ENCODE data around the gene HNRNPK. TPM values are rescaled to one million over a fixed set of nuclear protein-coding genes. Genes with fewer than 3 reads are reported as not detected.

HNRNPK gene
- total RNA-seq, 1 donor from 2014 or later = 720 TPM

- Mint-ChIP-seq H3K4me3 (ENCODE audit: low read depth) (no peak overlapping the region), H3K9me3 (ENCODE audit: low read depth) (no peaks in the 10 kb centered on the region), H3K36me3 (ENCODE audit: insufficient read depth) (no peaks in the 10 kb centered on the region), H3K4me1 (ENCODE audit: low read depth) (peaks cover 11% of the 10 kb centered on the region), H3K27ac (no peak overlapping the region), H3K27me3 (no peaks in the 10 kb centered on the region)
- no peak for DNase-seq (ENCODE audit: low spot score, unreplicated experiment)
- no peak for TF ChIP-seq CTCF (IDR thresholded peaks at IDR 0.05; ENCODE audit: unreplicated experiment)
Measured at GRCh38 chr9:83932011-83932410, 48.0 kb downstream of the HNRNPK start.

- Mint-ChIP-seq H3K4me3 (ENCODE audit: low read depth) (no peak overlapping the region), H3K4me1 (ENCODE audit: low read depth) (peaks cover 11% of the 10 kb centered on the region), H3K36me3 (ENCODE audit: insufficient read depth) (no peaks in the 10 kb centered on the region), H3K27ac (no peak overlapping the region), H3K27me3 (no peaks in the 10 kb centered on the region), H3K9me3 (ENCODE audit: low read depth) (no peaks in the 10 kb centered on the region)
- no peak for DNase-seq (ENCODE audit: low spot score, unreplicated experiment)
- no peak for TF ChIP-seq CTCF (IDR thresholded peaks at IDR 0.05; ENCODE audit: unreplicated experiment)
Measured at GRCh38 chr9:83930881-83931280, 49.1 kb downstream of the HNRNPK start.

GRCh38 chr9:83927591-83927990, 52.4 kb downstream of the HNRNPK start:
- no peaks in the 10 kb centered on the region for H3K36me3 Mint-ChIP-seq (ENCODE audit: insufficient read depth)
- H3K9me3 Mint-ChIP-seq (ENCODE audit: low read depth) = no peaks in the 10 kb centered on the region
- no peak for TF ChIP-seq CTCF (IDR thresholded peaks at IDR 0.05; ENCODE audit: unreplicated experiment)
- no peaks in the 10 kb centered on the region for H3K27me3 Mint-ChIP-seq
- DNase-seq (ENCODE audit: low spot score, unreplicated experiment) = no peak
- H3K4me3 Mint-ChIP-seq (ENCODE audit: low read depth) = no peak overlapping the region
- peaks cover 3% of the 10 kb centered on the region for H3K4me1 Mint-ChIP-seq (ENCODE audit: low read depth)
- H3K27ac Mint-ChIP-seq = peak overlapping the region; percentile 57

GRCh38 chr9:83920927-83921707, 58.9 kb downstream of the HNRNPK start, which contains the start of gene KIF27:
KIF27 (minus strand) TSS chr9:83921432; CDS start chr9:83915591, 5,841 bp downstream.
- peak within 1 kb of the TSS; percentile 89 for H3K4me3 Mint-ChIP-seq (ENCODE audit: low read depth)
- peak; percentile 99 for DNase-seq (ENCODE audit: low spot score, unreplicated experiment)
- H3K27me3 Mint-ChIP-seq = no peaks in the 10 kb centered on the region
- peak within 1 kb of the TSS; percentile 97 for H3K27ac Mint-ChIP-seq
- peaks cover 5% of the 10 kb centered on the region for H3K36me3 Mint-ChIP-seq (ENCODE audit: insufficient read depth)
- TF ChIP-seq CTCF (IDR thresholded peaks at IDR 0.05; ENCODE audit: unreplicated experiment) = peak; percentile 70
- peaks cover 7% of the 10 kb centered on the region for H3K4me1 Mint-ChIP-seq (ENCODE audit: low read depth)
- H3K9me3 Mint-ChIP-seq (ENCODE audit: low read depth) = no peaks in the 10 kb centered on the region

GRCh38 chr9:83920469-83920926, 59.5 kb downstream of the HNRNPK start:
- no peak for DNase-seq (ENCODE audit: low spot score, unreplicated experiment)
- peaks cover 7% of the 10 kb centered on the region for H3K36me3 Mint-ChIP-seq (ENCODE audit: insufficient read depth)

More at GRCh38 chr9:83920469-83920926, 59.5 kb downstream of the HNRNPK start:
- Mint-ChIP-seq H3K4me1 (ENCODE audit: low read depth) (peaks cover 7% of the 10 kb centered on the region), H3K27ac (peak overlapping the region; percentile 97), H3K27me3 (no peaks in the 10 kb centered on the region), H3K9me3 (ENCODE audit: low read depth) (no peaks in the 10 kb centered on the region), H3K4me3 (ENCODE audit: low read depth) (peak overlapping the region; percentile 89)
- TF ChIP-seq CTCF (IDR thresholded peaks at IDR 0.05; ENCODE audit: unreplicated experiment) = no peak

All from progenitor cell of endocrine pancreas (in vitro differentiated cells).